ENCODE data around the gene PHAX.
A peak's percentile ranks its signal among the peaks of the same experiment; 100 is the strongest.

The PHAX gene

GRCh38 chr5:126674145-126674544 lies 73.4 kb downstream of the PHAX start:
- no peak overlapping the region for H3K4me3 Mint-ChIP-seq
- no peak overlapping the region for H3K27ac Mint-ChIP-seq
- TF ChIP-seq CTCF (IDR thresholded peaks at IDR 0.05; ENCODE audit: unreplicated experiment in 3 of 3): no peak
- no peaks in the 10 kb centered on the region for H3K9me3 Mint-ChIP-seq
- peaks cover 11% of the 10 kb centered on the region for H3K27me3 Mint-ChIP-seq (ENCODE audit: low read depth)
- H3K36me3 Mint-ChIP-seq (ENCODE audit: low read depth): no peaks in the 10 kb centered on the region
- no peaks in the 10 kb centered on the region for H3K4me1 Mint-ChIP-seq

GRCh38 chr5:126675338-126675737 lies 74.6 kb downstream of the PHAX start:
- TF ChIP-seq CTCF (IDR thresholded peaks at IDR 0.05; ENCODE audit: unreplicated experiment in 3 of 3): no peak
- Mint-ChIP-seq H3K36me3 (ENCODE audit: low read depth) (no peaks in the 10 kb centered on the region), H3K9me3 (no peaks in the 10 kb centered on the region), H3K4me1 (peaks cover 3% of the 10 kb centered on the region), H3K27ac (no peak overlapping the region), H3K27me3 (ENCODE audit: low read depth) (peaks cover 13% of the 10 kb centered on the region), H3K4me3 (no peak overlapping the region)

- no peaks in the 10 kb centered on the region for H3K9me3 Mint-ChIP-seq
- peaks cover 4% of the 10 kb centered on the region for H3K4me1 Mint-ChIP-seq
- no peak overlapping the region for H3K4me3 Mint-ChIP-seq
- peak; percentile 73 to 81 (median 80) for TF ChIP-seq CTCF (IDR thresholded peaks at IDR 0.05; ENCODE audit: unreplicated experiment in 3 of 3)
- no peak overlapping the region for H3K27ac Mint-ChIP-seq
- H3K36me3 Mint-ChIP-seq (ENCODE audit: low read depth): no peaks in the 10 kb centered on the region
- peaks cover 13% of the 10 kb centered on the region for H3K27me3 Mint-ChIP-seq (ENCODE audit: low read depth)
Measured at GRCh38 chr5:126676195-126676624, 75.5 kb downstream of the PHAX start.
